ENCODE results near the gene PDIA5.
"Not testable (repeated sequence)": the region's sequence is repeated elsewhere in the genome, so short reads cannot be mapped to it uniquely, and the experiment has no call there.

Gene PDIA5

DNA sequence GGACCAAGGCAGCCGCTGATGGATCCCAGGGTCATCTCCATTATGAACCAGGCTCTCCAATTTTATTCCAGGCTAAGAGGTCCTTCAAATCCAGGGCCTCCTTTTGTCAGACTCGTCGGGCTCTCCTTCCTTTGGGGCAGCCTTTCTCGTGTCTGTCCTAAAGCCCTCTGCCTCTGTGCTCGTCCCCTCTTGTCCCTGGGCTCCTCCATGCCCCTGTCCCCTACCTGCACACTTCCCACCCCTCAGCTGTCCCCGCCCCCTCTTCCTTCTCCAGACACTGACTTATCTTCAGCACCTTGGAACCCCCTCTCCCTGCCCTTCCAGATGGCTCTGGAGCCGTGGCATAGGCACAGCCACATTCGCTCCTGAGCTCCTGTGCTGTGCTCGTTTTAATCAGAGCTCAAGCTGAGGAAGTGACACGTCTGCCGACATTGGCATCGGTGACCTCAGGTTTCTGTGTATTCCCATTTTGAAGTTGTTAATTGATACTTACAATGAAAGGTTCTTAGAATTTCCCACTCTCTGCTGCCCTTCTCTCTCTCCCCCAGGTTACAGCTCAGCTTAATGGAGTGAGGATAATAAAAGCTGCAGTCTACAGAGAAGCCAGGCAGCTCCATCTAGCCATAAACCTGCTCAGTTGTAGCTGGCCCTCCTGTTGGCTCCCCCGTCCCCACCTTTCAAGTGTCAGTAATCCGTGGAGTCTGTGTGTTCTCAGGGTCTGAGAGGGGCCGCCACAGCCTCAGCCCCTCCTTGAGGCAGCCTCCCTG, 83.8 kb downstream of the PDIA5 start:
- no peak for DNase-seq (ENCODE audit: low spot score)

GRCh38 chr3:123151251-123151705, 84.5 kb downstream of the PDIA5 start:
- no peak for DNase-seq (ENCODE audit: low spot score)

DNA sequence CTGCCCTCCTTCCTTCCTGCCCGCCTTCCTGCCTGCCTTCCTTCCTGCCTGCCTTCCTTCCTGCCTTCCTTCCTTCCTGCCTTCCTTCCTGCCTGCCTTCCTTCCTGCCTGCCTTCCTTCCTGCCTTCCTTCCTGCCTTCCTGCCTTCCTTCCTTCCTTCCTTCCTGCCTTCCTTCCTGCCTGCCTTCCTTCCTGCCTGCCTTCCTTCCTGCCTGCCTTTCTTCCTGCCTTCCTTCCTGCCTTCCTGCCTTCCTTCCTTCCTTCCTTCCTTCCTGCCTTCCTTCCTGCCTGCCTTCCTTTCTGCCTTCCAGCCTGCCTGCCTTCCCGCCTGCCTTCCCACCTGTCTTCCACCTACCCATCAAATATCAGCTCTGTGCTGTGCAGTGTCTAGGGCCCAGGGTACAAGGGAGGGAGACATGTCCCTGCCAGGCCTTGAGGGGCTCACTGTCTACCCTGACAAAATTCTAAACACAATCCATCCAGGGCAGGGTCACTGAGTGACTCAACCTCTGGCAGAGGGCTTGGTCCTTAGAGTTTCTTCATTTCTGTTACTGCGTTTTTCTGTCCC, 85.1 kb downstream of the PDIA5 start:
- not testable (repeated sequence) for DNase-seq (ENCODE audit: low spot score)

DNA sequence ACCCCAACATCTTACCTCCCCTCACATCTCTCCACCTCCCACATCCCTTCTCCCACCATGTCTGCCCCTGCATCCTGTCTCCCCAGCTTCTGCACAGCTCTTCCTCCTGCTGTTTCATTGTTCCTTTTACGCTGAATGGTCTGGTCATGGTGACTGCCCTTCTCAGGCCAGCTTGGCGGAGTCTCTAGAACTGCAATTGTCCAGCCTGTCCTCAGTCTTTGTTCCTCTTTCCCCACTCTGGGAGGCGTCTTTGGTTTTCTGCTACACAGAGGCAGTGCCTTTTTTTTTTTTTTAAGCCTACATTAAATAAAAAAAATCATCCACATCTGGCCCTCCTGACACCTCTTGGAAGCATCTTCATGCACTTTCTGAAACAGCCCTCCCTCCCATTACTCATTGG, 85.9 kb downstream of the PDIA5 start:
- DNase-seq (ENCODE audit: low spot score), result no peak

DNA sequence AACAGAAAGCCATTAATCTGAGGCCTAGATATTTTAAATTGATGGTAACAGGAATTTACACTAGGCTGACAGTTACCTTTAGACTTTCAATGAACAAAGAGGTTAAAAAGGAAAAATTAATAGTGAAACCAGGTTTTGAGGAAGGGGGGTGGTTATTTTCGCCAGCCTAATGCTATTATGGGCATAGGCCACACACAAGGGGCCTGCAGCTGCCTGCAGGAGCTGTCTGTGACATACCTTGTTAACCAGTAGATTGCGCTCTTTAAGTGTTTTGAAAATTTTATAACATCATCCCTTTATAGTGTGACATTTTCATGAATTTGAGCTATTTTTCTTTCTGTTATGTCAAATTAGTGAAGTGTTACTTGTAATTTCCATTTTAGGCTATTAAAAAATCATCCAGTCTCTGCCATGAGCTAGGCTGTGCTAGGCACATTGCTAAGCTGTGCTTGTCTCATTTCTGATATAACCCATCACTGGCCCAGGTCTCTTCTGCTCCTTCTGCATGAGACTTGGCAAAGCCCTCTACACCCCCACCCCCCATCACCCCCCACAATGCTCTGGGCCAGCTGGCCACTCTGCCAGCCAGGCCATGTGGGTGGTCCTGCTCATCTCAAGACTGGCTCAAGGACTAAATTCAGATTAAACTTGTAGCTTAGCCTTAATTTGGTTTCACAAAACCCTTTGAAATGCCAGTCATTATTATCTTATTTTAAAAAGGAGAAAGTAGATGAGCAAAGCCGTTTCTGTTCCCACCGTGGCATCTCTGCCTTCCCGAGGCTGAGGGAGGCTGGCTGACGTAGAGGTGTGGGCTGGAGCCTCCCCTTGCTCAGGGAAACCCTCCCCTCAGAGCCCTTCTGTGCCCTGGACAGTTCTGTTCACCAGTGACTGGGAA, 86.5 kb downstream of the PDIA5 start:
- DNase-seq (ENCODE audit: low spot score), result no peak

- DNase-seq (ENCODE audit: low spot score), result no peak
Measured at GRCh38 chr3:123154020-123154985, 87.5 kb downstream of the PDIA5 start.

DNA sequence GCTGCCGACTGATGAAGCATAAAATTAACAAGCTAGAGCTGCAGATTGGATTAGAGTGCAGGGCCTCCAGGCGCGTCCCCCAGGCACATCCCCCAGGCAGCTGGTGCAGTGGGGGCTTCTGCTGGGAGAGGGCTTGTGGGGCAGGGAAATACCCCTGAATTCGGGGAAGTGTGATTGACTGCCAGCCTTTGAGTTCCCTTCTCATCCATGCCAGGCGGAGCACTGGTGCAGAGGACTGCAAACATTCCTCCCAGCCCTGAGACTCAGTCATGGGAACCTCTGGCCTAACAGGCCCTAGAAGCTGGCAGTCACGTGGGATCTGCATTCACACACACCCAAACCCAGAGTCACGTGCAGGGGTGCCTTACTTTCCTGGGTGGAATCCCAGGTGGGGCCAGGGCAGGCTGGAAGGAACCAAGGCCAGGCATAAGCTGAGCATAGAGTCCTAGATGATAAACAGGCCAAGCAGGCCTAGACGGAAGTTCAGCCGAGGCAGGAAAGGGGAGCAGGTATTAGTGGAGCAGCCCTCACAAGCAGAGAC, 88.7 kb downstream of the PDIA5 start:
- DNase-seq (ENCODE audit: low spot score), result no peak

DNA sequence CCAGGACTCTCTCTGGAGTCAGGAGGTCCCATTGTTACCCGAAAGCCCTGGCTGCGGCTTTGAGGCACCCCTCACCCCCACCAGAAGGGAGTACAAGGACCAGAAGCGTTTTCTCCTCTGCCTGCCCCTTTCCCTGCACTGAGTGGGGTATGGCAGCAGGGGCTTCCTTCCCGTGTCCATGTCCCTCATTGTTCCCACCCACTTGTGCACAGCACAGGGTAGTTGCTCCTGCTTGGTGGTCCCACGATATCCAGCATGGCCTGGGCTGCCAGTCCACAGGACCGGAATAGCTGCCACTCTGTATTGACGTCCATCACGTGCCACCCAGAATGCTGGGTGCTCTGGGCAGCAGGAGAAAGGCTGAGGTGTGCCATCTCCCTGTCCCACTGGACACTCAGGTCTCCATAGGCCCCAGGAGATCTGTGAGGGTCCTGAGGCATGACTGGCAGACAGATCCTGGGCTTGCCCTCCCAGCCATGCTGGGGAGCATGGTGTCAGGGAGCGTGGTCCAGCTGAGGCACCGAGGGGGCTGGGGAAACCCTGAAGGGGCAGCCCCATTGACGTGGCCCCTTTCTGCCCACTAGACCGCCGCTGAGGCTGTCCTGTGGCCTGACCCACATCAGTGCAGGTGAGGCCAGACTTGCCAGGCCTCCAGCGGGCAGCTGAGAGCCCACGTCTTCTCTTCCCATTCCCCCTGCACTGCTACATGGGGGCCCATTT, 89.6 kb downstream of the PDIA5 start:
- DNase-seq (ENCODE audit: low spot score), result no peak

DNA sequence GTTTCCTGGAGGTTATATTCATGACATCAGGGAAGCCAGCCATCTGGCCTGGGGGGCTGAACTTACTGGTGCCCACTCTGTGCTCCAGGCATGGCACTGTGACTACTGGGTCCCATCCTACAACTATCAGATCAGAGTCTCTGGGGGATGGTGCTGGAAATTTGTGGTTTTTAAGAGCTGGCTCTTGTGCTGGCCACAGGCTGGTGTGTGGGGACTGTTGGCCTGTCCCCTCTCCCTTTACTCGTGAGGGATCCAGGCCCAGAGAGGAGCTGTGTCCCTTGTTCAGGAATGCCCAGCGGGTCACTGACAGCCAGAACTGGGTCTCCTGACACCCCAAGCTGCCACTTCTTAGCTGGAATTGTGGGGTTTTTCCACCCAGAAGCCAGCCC, 90.4 kb downstream of the PDIA5 start:
- DNase-seq (ENCODE audit: low spot score), result no peak

GRCh38 chr3:123157598-123158287, 90.9 kb downstream of the PDIA5 start:
- no peak for DNase-seq (ENCODE audit: low spot score)

DNA sequence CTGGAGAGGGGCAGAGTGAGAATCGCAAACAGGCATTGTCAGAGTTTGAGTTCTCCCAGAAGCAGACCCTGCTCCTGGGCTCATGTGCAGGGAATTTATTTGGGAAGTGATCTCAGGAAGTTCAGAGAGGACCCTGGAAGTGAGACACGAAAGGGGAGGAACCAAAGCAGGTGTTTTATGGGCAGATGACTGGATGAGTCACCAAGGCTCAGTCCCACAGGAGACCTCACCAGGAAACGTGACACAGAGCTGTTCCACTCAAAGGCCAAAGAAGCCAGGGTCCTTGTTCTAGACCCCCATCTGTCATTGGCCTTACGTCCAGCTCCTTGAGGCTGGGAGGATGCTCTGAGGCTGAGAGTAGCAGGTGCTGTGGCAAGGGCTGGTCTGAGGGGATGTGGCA, 91.5 kb downstream of the PDIA5 start:
- no peak for DNase-seq (ENCODE audit: low spot score)

DNA sequence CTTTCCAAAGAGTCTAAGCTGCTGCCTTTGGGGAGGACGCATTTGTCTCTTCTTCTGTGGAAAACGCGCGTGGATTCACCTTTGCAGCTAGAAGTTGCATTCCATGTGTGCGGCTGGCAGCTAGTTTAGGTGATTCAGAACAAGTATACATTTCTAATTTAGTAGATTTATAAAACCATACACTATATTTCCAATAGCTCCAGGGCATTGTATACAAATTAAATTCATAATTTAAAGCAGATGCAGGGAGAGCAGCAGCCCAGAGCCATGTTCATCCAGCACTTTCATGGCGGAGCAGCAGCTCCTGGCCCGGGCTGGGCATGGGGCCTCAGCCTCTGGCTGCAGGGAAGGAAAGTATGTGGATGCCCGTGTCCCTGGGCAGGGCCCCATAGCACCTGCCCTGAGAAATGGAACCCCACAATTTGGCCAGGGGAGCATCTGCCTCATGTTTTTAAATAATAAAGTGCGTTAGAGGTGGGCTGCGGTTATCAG, 92.1 kb downstream of the PDIA5 start:
- DNase-seq (ENCODE audit: low spot score), result no peak

GRCh38 chr3:123159926-123160635, 93.3 kb downstream of the PDIA5 start:
- no peak for DNase-seq (ENCODE audit: low spot score)

- DNase-seq (ENCODE audit: low spot score), result no peak
Measured at GRCh38 chr3:123161167-123161566, 94.3 kb downstream of the PDIA5 start.

DNA sequence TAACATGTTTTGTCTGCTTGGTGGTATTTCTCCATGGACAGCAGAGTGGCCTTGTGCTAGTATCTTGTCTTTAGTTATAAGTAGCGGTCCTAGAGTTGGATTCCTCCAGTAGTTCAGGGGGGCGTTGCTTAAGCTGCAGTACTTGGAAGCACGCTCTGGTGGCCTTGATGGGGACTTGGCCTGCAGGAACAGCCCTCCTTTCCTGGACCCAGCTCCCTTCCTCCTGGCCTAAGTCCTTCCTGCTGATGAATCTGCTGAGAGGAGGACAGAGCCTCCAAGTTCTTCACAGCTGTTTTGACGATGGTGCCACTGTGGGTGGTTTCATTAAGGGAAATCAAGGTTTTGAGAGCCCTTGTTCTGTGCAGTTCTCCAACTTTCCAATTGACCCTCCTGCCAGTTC, 96.3 kb downstream of the PDIA5 start:
- no peak for DNase-seq (ENCODE audit: low spot score)

DNA sequence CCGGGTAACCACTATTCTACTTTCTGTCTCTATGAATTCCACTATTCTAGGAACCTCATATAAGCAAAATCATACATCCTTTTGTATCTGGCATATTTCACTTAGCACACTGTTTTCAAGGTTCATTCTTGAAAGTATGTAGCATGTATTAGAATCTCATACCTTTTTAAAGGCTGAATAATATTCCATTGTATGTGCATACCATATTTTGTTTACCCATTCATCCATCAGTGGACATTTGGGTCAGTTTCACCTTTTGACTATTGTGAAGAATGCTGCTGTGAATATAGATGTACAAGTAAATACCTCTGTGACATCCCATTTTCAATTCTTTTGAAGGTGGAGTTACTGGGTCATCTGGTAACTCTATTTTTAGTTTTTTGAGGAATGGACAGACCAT, 98.3 kb downstream of the PDIA5 start:
- DNase-seq (ENCODE audit: low spot score), result no peak

DNA sequence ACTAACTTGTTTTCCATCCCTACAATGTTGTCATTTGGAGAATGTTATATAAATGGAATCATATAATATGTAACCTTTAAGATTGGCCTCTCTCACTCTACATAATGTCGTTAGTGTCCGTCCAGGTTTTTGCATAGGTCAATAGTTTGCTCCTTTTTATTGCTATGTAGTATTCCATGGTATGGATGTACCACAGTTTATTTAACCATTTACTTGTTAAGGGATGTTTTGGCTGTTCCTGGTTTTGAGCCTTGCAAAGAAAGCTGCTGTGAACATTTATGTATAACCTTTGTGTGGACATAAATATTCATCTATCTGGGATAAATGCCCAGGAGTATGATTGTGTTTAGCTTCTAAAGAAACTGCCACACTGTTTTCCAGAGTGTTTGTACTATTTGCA, 100.9 kb downstream of the PDIA5 start:
- no peak for DNase-seq (ENCODE audit: low spot score)

GRCh38 chr3:123168122-123168521, 101.3 kb downstream of the PDIA5 start:
- no peak for DNase-seq (ENCODE audit: low spot score)

- DNase-seq (ENCODE audit: low spot score), result no peak
Measured at GRCh38 chr3:123168605-123169004, 101.8 kb downstream of the PDIA5 start.
